ENCODE data around the gene NSRP1. TPM values are rescaled to one million over a fixed set of nuclear protein-coding genes. Genes with fewer than 3 reads are reported as not detected.
"Not testable (repeated sequence)": the region's sequence is repeated elsewhere in the genome, so short reads cannot be mapped to it uniquely, and the experiment has no call there.

NSRP1 gene
- total and polyA plus RNA-seq, 7 donors: 13.6 to 32.7 (median 19.4) TPM

DNA sequence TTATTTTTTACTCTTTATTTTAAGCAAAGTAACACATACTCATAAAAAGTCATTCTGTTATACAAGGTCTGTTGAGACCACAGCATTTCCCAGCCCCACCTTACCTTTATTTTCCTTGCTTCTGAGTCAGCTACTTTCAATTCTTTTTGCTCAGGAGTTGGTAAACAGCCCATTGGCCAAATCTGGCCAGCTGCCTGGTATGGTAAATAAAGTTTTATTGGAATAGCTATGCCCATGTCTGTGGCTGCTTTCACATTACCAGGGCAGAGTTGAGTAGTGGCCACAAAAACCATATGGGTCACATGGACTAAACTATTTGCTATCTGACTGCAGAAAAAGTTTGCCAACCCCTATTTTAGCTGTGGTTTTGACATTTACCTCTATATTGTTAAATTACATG lies 3.4 kb upstream of the NSRP1 start:
- ATAC-seq (no peak), DNase-seq (no peak)
- Histone ChIP-seq H3K36me3 (ENCODE audit: insufficient read depth in 1 of 2, low read depth in 1 of 2) (peaks cover 0 to 2% of the 10 kb centered on the region in 2 donors), H3K4me3 (no peak overlapping the region), H3K4me1 (peaks cover 6% of the 10 kb centered on the region), H3K9me3 (no peaks in the 10 kb centered on the region), H3K27me3 (ENCODE audit: insufficient read depth in 3 of 3, low read length in 2 of 3) (peaks cover 0 to 3% (median 0%) of the 10 kb centered on the region in 3 donors), H3K27ac (no peak overlapping the region)
- intact Hi-C loops (cut with DNase I): no loop called here
- TF ChIP-seq, protein P1, sequence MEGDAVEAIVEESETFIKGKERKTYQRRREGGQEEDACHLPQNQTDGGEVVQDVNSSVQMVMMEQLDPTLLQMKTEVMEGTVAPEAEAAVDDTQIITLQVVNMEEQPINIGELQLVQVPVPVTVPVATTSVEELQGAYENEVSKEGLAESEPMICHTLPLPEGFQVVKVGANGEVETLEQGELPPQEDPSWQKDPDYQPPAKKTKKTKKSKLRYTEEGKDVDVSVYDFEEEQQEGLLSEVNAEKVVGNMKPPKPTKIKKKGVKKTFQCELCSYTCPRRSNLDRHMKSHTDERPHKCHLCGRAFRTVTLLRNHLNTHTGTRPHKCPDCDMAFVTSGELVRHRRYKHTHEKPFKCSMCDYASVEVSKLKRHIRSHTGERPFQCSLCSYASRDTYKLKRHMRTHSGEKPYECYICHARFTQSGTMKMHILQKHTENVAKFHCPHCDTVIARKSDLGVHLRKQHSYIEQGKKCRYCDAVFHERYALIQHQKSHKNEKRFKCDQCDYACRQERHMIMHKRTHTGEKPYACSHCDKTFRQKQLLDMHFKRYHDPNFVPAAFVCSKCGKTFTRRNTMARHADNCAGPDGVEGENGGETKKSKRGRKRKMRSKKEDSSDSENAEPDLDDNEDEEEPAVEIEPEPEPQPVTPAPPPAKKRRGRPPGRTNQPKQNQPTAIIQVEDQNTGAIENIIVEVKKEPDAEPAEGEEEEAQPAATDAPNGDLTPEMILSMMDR (IDR thresholded peaks at IDR 0.05): no peak

DNA sequence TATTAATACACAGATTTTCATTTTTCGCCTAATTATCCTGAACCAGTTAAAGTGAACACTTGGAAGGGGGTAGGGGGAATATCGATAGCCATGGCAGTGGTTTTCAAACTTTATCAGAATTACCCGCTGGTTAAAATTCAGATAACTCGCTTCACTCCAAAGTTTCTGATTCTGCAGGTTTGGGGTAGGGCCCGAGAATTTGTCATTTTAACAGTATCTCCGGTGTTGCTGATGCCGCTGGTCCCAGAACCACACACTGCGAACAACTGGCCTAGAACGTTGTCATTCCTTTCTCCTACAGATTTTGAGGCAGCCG lies 313 bp upstream of the NSRP1 start:
- intact Hi-C loops (cut with DNase I): loop anchor here in 1 of 2 donors (5.0 kb wide), 1 partner anchor 161 kb away; no protein-coding TSS in a partner anchor
- Histone ChIP-seq H3K9me3 (no peaks in the 10 kb centered on the region), H3K4me3 (peak overlapping the region; percentile 80), H3K27me3 (ENCODE audit: insufficient read depth in 3 of 3, low read length in 2 of 3) (no peaks in the 10 kb centered on the region), H3K36me3 (ENCODE audit: insufficient read depth in 1 of 2, low read depth in 1 of 2) (peaks cover 0 to 28% of the 10 kb centered on the region in 2 donors), H3K27ac (peak overlapping the region; percentile 96), H3K4me1 (peaks cover 21% of the 10 kb centered on the region)
- DNase-seq (no peak), ATAC-seq (no peak)
- TF ChIP-seq, protein P1 (IDR thresholded peaks at IDR 0.05): no peak
- WGBS, 3 donors: 11 to 15% (median 12%) methylated on average over 10 of the region's 10 CpGs

DNA sequence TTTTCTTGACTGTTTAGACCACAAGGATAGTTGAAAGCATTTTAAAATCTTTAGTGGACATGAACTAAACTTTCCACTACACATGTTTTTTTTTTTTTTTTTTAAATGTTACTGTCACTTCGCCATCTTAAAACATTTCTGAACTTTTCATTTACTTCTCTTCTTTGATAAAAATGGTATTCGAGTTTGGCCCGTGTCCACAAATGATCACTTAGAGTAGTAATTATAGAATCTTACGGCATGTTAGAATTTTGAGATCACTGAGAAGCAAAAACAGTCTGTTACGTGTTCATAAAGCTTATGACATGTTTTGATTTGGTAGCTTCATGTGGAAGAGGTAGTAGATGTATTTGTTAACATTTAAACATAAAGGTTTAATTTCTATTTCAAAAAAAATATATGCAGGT lies 1.1 kb downstream of the NSRP1 start:
- intact Hi-C loops (cut with DNase I): loop anchor here in 1 of 2 donors (5.0 kb wide), 1 partner anchor 160 kb away; no protein-coding TSS in a partner anchor
- Histone ChIP-seq H3K36me3 (ENCODE audit: insufficient read depth in 1 of 2, low read depth in 1 of 2) (peaks cover 0 to 35% of the 10 kb centered on the region in 2 donors), H3K27ac (peak overlapping the region; percentile 96), H3K9me3 (no peaks in the 10 kb centered on the region), H3K4me3 (peak overlapping the region; percentile 80), H3K4me1 (peaks cover 21% of the 10 kb centered on the region), H3K27me3 (ENCODE audit: insufficient read depth in 3 of 3, low read length in 2 of 3) (no peaks in the 10 kb centered on the region)
- TF ChIP-seq, protein P1 (IDR thresholded peaks at IDR 0.05): no peak
- DNase-seq (no peak), ATAC-seq (no peak)
- WGBS, 3 donors: 26 to 35% (median 32%) methylated on average over 5 of the region's 5 CpGs

DNA sequence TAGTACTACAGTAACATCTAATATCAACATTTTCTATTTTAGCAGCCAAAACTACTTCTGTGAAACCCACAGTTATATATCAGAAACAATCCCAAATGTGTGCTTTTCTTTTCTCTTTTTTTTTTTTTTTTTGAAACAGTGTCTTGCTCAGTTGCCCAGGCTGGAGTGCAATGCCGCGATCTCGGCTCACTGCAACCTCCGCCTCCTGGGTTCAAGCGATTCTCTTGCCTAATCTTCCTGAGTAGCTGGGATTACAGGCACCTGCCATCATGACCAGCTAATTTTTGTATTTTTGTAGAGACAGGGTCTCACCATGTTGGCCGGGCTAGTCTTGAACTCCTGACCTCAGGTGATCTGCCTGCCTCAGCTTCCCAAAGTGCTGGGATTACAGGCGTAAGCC lies 2.0 kb downstream of the NSRP1 start:
- H3K27me3 ChIP-seq (ENCODE audit: insufficient read depth in 3 of 3, low read length in 2 of 3); DNase-seq; ATAC-seq; H3K27ac ChIP-seq; H3K9me3 ChIP-seq: not testable (repeated sequence)
- WGBS, 3 donors: 93 to 97% (median 96%) methylated on average over 7 of the region's 7 CpGs
- peaks cover 0 to 40% of the 10 kb centered on the region in 2 donors for H3K36me3 ChIP-seq (ENCODE audit: insufficient read depth in 1 of 2, low read depth in 1 of 2)
- H3K4me3 ChIP-seq: peak overlapping the region; percentile 80
- H3K4me1 ChIP-seq: peaks cover 21% of the 10 kb centered on the region
- intact Hi-C loops (cut with DNase I): loop anchor here in 1 of 2 donors (5.0 kb wide), 1 partner anchor 159 kb away; no protein-coding TSS in a partner anchor

DNA sequence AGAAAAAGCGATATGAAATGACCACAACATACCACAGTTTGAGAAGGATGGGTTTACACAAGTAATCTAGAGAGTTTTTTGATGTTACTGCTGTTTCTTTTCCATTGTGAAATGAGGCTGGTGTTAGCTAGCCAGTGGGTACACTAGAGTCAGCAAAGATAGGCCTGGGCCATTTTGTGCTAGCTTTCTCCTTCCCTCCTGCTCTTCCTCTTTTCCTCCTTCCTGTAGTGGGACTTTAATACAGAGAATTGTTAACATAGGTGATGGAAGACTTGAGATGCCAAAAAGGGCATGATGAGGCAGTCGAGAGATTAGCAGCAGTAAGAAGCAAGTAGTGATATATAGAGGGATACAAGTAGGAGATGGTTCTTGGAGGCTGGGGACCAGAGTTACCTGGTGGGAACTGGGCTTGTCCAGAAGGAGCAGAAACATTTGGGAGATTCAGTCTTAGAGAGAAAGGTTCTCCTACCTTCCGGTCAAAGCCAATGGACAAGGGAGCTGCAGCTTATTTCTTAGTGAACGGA lies 7.7 kb downstream of the NSRP1 start:
- Histone ChIP-seq H3K9me3 (no peaks in the 10 kb centered on the region), H3K4me3 (no peak overlapping the region), H3K36me3 (ENCODE audit: insufficient read depth in 1 of 2, low read depth in 1 of 2) (peaks cover 0 to 57% of the 10 kb centered on the region in 2 donors), H3K4me1 (peaks cover 17% of the 10 kb centered on the region), H3K27me3 (ENCODE audit: insufficient read depth in 3 of 3, low read length in 2 of 3) (no peaks in the 10 kb centered on the region), H3K27ac (no peak overlapping the region)
- 90 to 97% (median 94%) methylated on average over 4 of the region's 4 CpGs for WGBS, 3 donors
- intact Hi-C loops (cut with DNase I): loop anchor here in 1 of 2 donors (10.0 kb wide), 1 partner anchor 60 kb away; no protein-coding TSS in a partner anchor
- DNase-seq (no peak), ATAC-seq (no peak)
- TF ChIP-seq, protein P1 (IDR thresholded peaks at IDR 0.05): no peak
